GM19023 (cell line): ENCODE results near the gene GUCY1A1.

Experiments
- ATAC-seq: cut with Tn5 transposase; IDR thresholded peaks from one replicate; pipeline ENCODE4 v1.9.1; 2021; ENCODE audit warnings: mild to moderate bottlenecking, moderate library complexity; ENCODE audit not compliant: unreplicated experiment

Gene GUCY1A1

DNA sequence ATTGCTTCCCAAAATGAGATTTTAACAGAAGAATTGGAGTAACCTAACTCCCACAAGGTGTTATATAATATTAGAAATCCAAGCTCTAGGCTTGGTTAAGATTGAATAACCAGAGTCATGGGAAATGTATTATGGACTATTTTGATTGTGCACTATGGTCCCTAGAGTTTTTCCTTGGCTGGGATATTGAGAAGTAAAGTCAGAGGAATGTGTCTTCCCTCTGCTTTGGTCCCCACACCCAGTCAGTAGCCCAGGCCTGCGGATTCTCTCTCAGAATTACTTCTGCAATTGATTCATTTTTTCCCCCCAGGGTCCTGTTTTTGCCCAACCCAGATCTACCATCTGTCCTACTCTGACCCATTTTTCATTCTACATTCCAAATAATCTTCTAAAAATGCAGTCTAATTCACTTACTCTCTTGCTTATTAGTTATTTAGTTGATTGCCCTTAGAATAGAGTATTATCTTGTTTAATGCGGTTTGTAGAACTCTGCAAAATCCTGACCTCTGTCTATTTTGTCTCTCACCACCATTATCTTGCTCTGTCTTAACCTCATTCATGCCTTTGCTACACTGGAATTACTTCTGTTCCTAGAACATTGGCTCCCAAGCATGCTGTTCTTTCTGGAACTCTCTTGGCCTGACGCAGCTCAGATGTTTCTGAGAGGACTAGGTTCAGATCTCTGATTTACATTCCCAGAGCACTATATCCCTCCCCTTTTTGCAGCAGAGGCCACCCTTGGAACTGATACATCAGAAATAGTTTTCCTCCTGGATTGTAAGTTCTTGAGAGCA lies 23.6 kb downstream of the GUCY1A1 start:
- no peak for ATAC-seq

DNA sequence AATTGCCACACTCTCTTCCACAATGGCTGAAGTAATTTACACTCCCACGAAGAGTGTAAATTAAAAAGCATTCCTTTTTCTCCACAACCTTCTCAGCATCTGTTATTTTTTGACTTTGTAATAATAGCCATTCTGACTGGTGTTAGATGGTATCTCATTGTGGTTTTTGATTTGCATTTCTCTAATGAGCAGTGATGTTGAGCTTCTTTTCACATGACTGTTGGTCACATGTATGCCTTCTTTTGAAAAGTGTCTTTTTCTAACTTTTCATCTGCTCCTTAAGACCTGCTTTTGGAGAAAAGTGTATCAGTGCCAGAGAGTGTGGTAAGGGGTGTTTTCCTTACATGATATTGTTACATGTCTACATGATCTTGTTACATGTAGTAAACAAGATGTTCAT lies 25.7 kb downstream of the GUCY1A1 start:
- no peak for ATAC-seq

DNA sequence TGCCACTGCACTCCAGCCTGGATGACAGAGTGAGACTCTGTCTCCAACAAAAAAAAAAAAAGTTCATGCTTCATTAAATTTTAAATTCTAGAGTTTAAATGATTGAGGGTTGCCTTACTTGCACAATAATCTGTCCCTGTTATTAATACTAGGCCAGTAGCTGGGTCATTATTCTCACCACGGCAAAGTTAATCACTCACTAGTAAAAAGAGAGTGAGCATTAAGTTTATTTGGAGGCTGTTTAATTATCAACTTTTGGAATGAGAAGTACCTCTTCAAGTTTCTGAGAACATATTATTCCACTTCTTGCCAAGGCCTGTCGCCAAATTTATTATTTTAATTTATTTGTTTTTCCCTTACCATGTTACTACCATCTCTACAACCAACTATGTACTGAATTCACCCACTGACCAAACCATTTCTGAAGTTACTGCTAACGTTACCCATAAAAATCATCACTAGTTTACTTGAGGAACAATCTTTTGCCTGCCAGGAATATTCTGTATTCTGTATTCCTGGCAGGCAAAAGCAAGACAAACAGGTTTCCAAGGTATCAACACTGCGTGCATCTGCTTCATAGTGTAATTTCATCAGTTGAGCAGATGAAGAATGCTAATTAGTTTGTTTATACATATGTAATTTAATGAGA lies 26.5 kb downstream of the GUCY1A1 start:
- no peak for ATAC-seq

DNA sequence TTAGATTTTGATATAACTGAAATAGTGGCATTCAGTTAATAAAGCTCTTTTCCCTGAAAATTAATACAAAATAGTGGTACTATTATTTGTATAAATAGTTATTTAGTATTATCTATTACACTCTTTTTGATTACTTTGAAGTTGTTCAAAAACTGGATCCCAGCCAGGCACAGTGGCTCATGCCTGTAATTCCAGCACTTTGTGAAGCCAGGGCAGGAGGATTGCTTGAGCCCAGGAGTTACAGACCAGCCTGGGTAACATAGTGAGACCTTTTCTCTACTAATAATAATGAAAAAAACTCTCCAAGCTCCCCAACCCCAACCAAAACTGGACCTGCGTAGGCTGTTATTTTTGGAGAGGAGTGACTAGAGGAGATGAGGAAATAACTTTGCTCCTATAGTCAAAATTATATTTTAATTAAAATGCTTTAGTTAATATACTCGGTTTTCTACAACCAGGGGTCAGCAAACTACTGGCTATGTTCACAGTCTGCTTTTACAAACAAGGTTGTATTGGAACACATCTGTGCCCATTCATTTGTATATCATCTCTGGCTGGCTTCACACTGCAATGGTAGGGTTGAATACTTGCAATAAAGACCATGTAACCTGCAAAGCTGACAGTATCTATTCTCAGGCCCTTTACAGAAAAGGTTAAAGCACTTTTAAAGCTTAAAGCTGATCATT lies 27.6 kb downstream of the GUCY1A1 start:
- no peak for ATAC-seq

DNA sequence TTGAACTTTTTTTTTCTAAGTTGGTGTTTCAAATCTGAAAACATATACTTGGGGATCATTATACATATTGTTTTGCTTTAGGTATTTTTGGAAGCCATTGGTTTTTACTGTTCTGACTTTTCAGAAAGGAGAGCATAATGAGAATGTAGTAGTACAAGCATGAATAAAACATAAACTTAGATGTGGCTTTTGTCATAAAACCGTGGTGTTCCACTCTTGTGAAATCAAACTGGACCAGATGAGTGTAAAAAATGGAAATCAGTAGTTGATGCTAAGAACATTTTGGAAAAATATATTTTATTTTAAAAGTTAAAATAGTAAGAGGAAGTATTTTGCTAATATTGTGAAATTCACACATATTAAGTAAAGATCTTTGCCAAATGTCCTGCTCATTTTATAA lies 29.6 kb downstream of the GUCY1A1 start:
- no peak for ATAC-seq

DNA sequence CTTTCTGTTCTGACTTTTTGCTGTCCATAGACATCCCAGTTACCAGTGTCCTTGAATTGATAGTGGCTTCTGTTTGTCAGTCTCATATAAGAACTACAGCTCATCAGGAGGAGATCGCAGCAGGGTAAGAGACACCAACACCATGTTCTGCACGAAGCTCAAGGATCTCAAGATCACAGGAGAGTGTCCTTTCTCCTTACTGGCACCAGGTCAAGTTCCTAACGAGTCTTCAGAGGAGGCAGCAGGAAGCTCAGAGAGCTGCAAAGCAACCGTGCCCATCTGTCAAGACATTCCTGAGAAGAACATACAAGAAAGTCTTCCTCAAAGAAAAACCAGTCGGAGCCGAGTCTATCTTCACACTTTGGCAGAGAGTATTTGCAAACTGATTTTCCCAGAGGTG lies 30.1 kb downstream of the GUCY1A1 start:
- no peak for ATAC-seq

DNA sequence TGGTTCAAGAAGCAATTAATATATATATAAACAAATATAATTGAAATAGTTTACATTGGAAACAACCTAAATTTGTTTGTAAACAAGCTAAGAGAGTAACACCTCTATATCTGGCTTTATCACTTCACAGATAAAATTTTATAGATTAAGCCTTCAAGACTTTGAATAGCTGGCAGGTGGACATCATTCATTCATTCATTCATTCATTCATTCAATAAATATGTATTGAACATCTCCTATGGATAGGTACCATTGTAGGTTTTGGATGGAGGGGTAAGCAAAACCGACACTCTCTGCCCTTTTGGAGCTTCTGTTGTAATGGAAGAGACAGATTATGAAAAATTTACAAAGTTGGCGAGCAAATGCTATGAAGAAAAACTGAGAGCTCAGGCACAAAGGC lies 35.2 kb downstream of the GUCY1A1 start:
- ATAC-seq = no peak

DNA sequence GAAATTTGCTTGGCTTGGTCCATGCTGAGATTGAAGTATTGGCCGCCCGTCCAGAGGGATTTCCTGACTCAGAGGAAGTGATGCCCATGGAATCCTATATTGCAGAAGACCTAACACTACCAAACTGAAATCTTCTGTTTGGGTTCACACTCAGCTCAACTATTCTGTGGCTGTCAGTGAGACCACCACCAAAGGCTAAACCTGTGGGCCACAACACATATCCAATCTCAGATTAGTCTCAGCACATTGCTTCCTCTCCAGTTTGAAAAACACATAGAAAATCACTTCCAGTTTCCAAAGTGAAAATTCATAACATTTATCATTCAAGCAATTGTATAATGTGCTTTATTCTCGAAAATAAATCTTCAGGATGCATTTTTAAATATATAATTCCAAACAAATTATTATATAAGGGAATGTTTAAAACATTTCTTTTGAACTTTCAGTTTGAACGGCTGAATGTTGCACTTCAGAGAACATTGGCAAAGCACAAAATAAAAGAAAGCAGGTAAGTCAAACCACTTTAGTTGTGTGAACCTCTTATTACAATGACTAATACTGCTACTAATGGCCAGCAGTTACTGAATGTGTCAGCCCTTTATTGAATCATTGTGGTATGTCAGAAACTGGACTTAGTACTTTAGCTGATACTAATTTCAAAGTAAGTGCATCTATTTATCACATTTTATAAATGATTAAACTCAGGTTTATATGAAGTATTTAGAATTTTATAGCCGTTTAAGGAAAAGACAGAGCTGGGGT lies 37.0 kb downstream of the GUCY1A1 start:
- peak; percentile 92 for ATAC-seq

DNA sequence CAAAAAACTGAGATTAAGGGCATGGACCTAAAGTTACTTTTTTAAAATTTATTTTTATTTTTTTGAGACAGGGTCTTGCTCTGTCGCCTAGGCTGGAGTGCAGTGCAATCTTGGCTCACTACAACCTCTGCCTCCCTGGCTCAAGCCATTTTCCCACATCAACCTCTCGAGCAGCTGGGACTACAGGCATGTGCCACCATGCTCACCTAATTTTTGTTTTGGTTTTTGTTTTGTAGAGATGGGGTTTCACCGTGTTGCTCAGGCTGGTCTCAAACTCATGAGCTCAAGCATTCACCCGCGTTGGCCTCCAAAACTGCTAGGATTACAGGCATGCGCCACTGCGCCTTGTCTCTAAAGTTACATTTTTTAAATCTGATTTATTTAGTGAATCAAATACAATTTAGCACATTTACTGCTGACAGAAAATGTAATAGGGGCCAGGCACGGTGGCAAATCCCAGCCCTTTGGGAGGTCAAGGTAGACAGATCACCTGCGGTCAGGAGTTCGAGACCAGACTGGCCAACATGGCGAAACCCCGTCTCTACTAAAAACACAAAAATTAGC lies 38.3 kb downstream of the GUCY1A1 start:
- ATAC-seq = no peak

DNA sequence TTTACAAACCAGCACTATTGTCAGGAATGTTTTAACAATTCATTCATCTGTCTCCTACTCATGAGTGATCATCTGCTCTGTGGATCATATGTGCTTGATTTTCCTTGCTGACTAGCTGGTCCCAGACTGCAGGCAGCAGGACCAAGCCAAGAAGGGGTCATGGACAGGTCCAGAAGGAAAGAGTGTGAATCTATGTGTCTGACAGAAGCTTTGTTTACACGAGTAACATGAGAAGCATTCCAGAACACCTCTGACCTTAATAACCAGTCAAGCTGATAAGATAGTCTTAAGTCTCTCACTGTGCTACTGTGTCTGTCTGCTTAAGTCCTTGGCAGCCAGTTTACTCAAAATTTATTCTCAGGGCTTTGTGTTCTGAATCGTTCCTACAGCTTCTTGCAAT lies 39.0 kb downstream of the GUCY1A1 start:
- no peak for ATAC-seq

DNA sequence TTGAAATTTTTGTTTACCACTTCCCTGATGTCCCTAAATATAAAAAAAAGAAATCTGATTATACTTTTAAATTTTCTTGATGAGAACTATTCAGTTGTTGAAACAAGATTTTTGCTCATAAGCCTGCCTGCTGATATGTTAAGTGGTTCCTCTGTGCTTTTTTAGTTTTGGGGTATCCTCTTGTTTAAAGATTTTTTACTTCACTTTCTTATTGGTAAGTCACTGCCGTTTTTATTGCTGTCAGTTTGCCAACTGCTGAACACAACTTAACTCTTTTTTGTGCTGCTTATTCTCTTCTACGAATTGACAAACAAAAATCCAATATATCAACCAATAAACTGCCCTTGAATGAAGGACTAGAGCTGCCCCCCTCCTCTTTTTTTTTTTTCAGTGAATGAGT lies 39.5 kb downstream of the GUCY1A1 start:
- no peak for ATAC-seq

DNA sequence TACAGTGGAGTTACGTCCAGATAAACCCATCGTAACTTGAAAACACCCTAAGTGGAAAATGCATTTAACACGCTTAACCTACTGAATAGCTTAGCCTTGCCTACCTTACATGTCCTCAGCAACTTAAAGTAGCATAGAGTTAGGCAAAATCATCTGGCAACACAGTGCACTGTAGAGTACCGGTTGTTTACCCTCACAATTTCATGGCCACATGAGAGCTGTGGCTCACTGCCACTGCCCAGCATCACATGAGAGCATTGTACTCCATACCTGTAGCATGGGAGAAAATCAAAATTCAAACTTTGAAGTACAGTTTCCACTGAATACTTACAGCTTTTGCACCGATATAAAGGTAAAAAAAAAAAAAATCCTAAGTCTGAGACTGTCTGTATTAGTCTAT lies 40.6 kb downstream of the GUCY1A1 start:
- no peak for ATAC-seq

DNA sequence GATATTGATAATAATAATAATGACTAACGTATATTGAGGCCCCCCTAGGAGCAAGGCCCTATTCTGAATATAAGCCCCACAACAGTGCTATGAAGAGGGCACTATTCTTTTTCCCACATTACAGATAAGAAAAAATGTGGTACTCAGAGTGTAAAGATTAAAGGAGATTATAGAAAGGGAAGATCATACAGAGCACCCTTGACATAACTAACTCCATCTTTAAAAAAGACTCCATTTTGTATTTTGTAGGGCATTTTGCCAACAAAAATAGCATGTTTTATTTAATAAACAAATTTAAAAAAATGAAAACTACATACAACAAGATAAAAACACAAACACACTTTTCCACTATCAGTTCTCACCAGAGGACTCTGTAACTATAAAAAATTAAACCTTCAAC lies 42.1 kb downstream of the GUCY1A1 start:
- ATAC-seq = no peak

DNA sequence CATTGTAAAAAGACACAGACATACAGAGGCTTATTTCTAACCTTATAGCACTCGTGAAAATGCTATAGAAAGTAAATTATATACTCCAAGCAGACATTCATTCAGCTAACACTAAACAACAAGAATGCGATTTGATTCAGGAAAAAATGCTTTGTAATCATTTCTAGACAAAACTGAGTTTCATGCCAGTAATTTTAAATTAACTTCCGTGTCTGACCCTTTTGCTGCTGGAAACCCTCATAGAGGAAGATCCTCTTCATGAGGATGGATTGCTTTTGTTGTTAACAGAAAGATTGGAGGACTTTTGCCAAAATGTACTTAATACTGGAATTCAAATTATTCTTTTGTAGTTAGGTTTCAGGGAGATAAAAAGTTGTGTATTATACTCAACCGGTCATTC lies 43.3 kb downstream of the GUCY1A1 start:
- ATAC-seq = no peak

DNA sequence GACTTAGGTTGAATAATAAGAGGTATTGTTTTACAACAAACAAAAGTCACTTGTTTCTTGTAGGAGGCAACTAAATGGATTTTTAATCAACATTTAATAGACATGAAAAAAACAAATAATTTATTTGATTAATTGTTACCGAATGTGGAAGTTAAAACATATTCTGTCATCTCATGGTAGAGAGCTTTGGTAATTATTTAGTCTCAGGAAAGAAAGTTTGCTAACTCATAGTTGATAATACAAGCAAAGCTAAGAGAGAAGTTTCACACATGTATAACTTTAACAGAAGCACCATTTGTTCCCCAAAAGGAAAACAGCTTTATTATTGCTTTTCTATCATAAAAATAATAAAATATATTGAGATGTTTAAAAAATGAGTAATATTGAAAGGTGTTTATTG lies 44.9 kb downstream of the GUCY1A1 start:
- ATAC-seq = no peak

DNA sequence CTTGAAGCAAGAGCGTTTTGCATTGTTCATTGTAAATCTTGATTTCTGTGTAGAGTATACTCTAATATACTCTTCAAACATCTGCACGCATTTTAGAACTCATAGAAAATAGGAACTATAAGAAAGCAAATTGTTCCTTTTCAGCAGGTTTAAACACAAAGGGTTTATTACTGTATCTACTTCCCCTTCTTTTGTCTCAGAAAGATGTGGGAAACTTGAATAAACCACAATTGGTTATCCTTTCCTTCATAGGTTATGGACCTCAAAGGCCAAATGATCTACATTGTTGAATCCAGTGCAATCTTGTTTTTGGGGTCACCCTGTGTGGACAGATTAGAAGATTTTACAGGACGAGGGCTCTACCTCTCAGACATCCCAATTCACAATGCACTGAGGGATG lies 46.2 kb downstream of the GUCY1A1 start:
- no peak for ATAC-seq

DNA sequence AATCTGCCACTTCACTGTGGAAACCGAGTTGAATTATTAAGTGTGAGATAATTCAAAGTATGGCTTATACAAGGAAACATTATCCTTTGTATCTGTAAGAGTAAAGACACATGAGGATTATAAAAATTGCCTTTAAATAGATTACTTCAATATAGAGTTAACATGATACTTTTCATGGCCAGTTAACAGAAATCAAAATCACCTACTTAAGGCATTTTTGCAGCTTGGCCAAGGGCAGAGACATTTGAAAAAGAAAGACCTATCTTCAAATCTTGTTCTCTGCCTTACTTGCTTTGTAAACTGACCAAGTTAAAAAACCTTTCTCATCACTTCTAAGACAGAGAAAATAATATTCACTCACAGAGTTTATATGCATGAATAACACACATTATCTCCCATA lies 47.3 kb downstream of the GUCY1A1 start:
- ATAC-seq = no peak

DNA sequence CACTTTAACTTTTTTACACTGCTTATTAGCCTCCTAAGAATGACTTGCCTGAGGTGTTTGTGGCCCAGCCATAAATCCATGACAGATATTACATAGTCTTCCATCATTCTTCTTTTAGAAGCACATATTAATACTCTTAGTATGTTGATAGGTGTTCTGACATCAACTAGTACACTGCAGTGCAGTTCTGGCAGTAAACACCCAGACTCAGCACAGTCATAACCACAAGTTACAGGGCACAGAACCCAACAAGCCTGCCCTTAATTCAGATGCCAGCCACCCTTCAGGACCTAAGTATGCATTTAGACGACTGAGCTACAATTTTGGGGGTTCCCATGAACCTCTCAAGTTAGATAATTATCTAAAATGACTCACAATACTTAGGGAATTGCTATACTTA lies 55.7 kb downstream of the GUCY1A1 start:
- ATAC-seq = no peak

DNA sequence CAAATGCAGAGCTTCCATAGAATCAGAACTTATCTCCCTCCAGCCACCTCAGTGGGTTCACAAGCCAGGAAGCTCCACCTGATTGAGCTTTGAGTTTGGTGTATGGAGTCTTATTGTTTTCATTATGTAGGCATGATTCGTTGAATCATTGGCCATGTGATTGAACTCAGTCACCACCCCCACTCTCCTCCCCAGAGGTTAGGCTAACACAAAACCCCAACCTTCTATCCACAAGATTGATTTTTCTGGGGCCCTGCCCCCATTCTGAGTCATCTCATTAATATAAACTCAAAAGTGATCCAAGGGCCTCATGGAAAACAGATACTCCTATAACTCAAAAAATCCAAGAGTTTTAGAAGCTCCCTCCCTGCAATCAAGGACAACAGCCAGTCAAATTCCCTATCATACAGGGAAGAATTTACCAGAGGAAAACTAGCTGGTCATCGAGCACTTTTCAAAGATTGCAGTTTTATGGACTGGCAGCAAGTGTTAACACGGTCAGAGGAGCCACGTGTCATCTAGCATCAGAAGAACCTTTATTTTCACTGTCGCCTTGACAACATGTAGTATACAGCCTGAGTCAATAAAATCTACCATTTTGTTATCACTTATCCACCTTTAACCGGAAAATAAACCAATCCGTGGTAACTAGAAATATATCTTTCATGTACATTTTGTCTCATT lies 56.3 kb downstream of the GUCY1A1 start:
- no peak for ATAC-seq

DNA sequence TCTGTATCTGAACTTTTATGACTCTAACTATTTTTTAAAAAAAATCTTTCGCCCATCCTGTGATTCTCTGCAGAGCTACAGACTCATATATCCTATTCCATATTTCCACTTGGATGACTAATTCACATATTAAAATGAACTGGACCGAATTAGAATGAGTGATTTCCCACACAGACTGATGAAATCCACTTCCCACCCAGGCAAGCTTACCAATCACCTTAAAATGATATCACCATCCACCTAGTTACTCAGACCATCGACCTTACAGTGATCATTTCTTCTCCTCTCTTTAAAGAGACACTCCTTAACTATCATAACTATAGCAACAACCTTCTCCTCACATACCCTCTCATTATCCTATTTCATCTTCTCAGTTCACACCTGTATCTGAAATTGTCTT lies 58.1 kb downstream of the GUCY1A1 start:
- ATAC-seq = no peak

DNA sequence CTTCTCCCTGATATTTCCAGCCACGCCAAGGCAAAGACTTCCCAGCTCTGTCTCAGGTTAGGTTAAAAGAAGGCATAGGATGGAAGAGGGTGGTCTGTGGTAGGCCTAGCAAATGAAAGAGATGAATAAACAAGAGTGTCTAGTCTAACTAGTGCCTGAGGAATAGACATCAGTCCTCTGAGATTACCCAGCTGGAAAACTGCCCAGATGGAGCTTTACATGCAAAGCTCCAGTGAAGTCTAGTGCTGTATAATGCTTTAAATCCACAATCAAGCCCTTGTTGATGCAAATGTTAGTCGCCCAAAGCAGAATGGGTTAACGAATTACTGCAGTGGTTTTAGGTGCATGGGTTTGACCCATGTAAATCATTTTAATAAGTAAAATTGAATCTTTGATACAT lies 67.4 kb downstream of the GUCY1A1 start:
- ATAC-seq = no peak
